ENCODE data around the gene APP.

GRCh38 chr21:26052057-26052456 is 118.5 kb downstream of the APP start:
- no peak for TF ChIP-seq CTCF (IDR thresholded peaks at IDR 0.05)
- no peak for TF ChIP-seq EP300 (IDR thresholded peaks at IDR 0.05; ENCODE audit: low read depth)
- TF ChIP-seq POLR2A (IDR thresholded peaks at IDR 0.05): no peak
